Stimulated activated CD8-positive, alpha-beta memory T cell treated with anti-CD3 and anti-CD28 coated beads, Interleukin-12 subunit alpha, Interleukin-12 subunit beta, amount 100 ng/mL, for 1 hour (primary cell): ENCODE results near the gene WNK1.

Experiments used
- DNase-seq: peaks from one replicate; pipeline ENCODE4 v3.0.0-alpha.2; 2020; ENCODE audit warnings: low read depth

WNK1 gene

DNA sequence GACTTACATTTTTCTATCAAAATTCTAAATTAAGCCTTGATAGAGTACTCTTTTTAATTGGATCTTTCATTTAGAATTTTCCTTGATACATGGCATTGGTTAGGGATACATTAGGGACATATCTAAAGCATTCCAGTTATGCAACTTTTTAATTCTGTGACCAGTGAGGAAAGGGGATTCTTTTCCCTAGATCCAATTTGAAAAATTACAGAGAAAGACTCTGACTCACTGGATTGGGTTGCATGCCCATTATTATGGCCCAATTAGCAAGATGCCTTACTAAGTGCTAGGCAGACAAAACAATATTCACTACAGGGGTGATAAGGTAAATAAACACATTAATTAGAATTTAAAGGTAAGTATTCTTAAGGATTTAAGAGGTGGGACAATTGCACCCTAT is 202.4 kb downstream of the WNK1 start:
- no peak for DNase-seq

DNA sequence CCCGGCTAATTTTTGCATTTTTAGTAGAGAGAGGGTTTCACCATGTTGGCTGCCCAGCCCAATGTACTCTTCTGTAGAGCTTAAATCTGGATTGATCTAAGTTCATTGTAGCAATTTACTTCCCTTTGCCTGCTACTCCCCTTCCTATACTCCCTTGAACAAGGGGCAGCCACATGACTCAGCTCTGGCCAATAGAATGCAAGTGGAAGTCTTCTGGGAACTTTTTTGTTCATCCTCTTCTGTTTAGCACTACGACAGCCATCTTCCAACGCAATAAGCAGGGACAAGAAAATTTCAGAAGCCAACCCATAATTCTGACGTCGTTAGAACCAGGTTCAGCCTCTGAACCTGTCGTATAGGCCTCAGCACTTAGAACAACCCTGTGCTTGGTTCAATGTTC is 203.6 kb downstream of the WNK1 start:
- DNase-seq, result no peak

- no peak for DNase-seq
Measured at GRCh38 chr12:958588-959123, 206.3 kb downstream of the WNK1 start.
